Fibroblast of pulmonary artery (primary cell): ENCODE data around the gene GLP2R.

ENCODE experiments used
- DNase-seq: peaks from one replicate; pipeline ENCODE4 v3.0.0-alpha.2; 2010; ENCODE audit warnings: low read depth
- H3K4me3 ChIP-seq: replicated peaks from 2 replicates; pipeline ENCODE4 v1.5.1; 2011; ENCODE audit warnings: low read depth, mild to moderate bottlenecking, control low read depth, low read length, moderate library complexity
- CTCF ChIP-seq: IDR thresholded peaks from 2 replicates; pipeline ENCODE4 v1.5.1; 2011; ENCODE audit warnings: mild to moderate bottlenecking, control low read depth, low read length, inconsistent platforms; ENCODE audit errors: missing control alignments

GLP2R gene

DNA sequence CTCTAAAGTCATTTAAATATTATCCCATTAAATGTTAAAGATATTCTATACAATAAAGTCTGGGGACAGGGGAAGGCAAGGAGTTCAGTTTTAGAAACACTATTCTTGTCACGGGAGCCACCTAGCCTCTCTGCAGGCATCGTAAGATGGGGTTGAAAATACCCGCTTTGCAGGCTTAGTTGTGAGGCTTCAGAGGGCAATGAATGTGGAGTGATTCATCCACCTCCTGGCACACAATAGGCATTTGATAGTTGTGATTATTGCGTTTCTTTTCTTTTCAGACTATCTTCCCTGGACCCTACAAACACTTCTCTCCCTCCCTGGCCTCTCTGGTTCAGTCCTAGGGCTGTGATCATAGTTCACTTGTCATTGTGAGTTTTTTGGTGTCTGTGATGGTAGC is 19.6 kb downstream of the GLP2R start:
- DNase-seq, result no peak
- no peak for TF ChIP-seq CTCF
- no peak overlapping the region for H3K4me3 ChIP-seq

DNA sequence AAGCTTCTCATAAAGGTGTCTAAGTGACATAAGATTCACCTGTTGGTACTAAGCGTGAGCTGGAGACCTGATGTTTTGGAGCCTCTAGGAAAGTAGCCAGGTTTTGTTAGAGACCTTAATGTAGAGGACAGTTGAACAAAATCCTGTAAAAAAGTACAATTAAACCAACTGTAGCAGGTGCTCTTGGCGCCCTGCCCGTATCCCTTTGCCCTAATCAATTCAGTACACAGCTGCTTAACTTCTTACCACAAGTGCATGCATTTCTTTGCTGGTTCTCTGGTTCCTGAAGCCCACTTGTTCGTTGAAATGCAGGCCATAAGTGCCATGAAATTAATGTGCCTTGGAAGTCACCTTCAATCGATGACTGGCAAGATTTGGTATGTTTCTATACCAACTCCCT is 24.4 kb downstream of the GLP2R start:
- DNase-seq, result no peak
- H3K4me3 ChIP-seq, result no peak overlapping the region
- no peak for TF ChIP-seq CTCF

DNA sequence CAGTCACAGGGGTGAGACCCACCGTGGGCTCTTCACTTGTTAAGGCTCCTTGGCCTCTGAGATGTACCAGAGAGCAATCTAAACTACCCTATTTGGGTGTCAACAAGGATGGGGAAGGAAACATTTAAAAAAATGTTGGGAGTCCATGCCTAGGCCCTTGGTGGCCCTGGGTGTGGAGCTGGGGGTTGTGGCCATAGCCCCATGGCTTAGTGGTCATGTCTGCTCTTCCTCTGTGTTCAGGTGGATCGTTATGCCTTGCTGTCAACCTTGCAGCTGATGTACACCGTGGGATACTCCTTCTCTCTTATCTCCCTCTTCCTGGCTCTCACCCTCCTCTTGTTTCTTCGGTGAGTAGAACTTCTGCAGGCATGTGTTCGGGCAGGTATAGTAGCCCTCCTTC is 28.5 kb downstream of the GLP2R start:
- TF ChIP-seq CTCF, result no peak
- no peak overlapping the region for H3K4me3 ChIP-seq
- DNase-seq, result no peak

GRCh38 chr17:9855036-9855435 is 29.3 kb downstream of the GLP2R start:
- no peak overlapping the region for H3K4me3 ChIP-seq
- no peak for TF ChIP-seq CTCF
- no peak for DNase-seq

GRCh38 chr17:9859781-9860180 is 34.1 kb downstream of the GLP2R start:
- no peak for TF ChIP-seq CTCF
- no peak for DNase-seq
- H3K4me3 ChIP-seq, result no peak overlapping the region

GRCh38 chr17:9860851-9861250 is 35.1 kb downstream of the GLP2R start:
- DNase-seq, result no peak
- no peak overlapping the region for H3K4me3 ChIP-seq
- no peak for TF ChIP-seq CTCF

GRCh38 chr17:9862220-9862619 is 36.5 kb downstream of the GLP2R start:
- DNase-seq, result no peak
- H3K4me3 ChIP-seq, result no peak overlapping the region
- TF ChIP-seq CTCF, result no peak
